GM08714 (cell line): ENCODE data around the gene SIX1.

Experiments used
- H3K4me3 ChIP-seq: fragments of 200-500 bp; sonication (Bioruptor generic); 2 replicates; pipeline ENCODE4 v1.5.1; 2014; ENCODE audit warnings: mild to moderate bottlenecking, low read length, inconsistent platforms
- ZNF274 ChIP-seq: IDR thresholded peaks from 2 replicates; pipeline ENCODE4 v1.6.1; 2012; ENCODE audit warnings: mild to moderate bottlenecking, low read depth, low read length

SIX1 gene

DNA sequence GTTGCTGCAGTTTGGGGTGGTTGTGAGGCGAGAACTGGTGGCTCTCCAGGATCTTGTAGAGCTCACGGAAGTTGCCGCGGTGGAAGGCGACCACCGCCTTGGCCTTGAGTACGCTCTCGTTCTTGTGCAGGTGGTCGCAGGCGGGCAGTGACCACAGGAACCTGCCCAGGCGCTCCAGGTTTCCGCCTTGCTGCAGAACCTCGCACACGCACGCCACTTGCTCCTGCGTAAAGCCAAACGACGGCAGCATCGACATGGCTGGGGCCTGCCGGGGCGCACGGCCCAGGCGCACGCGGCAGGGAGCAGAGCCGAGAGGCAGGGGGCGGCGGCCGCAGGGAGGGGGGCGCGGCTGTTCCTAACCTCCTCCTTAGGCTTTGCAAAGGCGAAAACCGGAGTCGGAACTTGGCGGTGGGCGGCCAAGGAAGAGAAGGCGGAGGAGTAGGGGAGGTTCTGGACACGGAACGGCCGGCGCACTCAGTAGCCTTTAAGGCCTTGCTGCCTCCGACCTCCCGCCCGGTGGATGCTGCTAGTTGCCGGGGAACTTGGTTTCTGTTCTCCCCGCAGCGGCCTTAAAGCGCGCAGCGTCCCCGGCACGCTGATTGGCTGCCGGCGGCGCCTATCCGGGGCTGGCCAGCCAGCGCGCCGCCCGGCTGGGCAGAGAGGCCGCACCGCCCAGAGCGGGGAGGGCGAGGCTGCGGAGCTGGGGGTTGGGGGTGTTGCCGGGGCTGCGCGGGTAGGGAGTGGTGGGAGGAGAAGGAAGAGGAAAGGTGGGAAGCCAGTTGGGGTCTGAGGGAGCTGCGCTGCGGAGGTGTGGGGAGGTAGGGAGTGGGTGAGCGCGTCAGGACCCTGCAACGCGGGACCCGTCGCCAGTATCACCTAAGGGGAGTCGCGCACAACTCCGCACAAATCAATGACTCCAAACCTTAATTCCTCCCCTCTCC, at the start of gene SIX1:
Gene SIX1 (minus strand): TSS at position 544 of the 941 bp plus-strand sequence. CDS start 288 bp downstream, at position 256.
- no peak for TF ChIP-seq ZNF274

DNA sequence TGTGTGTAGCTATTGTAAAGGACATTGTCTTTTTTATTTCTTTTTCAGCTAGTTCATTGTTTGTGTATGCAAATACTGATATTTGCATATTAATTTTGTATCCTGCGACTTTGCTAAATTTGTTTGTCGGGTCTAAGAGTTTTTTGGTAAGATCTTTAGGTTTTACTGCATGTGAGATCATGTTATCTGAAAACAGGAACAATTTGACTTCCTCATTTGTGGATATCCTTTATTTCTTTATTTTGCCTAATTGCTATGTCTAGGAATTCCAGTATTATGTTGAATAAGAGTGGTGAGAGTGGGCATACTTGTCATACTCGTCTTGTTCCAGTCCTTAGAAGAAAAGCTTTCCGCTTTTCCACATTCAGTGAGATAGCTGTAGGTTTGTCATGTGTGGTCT, 46.0 kb upstream of the SIX1 start:
- TF ChIP-seq ZNF274, result no peak
- H3K4me3 ChIP-seq, result no peak overlapping the region

More for the DNA sequence above, at the start of gene SIX1:
- H3K4me3 ChIP-seq, result peak within 1 kb of the TSS; percentile 54

DNA sequence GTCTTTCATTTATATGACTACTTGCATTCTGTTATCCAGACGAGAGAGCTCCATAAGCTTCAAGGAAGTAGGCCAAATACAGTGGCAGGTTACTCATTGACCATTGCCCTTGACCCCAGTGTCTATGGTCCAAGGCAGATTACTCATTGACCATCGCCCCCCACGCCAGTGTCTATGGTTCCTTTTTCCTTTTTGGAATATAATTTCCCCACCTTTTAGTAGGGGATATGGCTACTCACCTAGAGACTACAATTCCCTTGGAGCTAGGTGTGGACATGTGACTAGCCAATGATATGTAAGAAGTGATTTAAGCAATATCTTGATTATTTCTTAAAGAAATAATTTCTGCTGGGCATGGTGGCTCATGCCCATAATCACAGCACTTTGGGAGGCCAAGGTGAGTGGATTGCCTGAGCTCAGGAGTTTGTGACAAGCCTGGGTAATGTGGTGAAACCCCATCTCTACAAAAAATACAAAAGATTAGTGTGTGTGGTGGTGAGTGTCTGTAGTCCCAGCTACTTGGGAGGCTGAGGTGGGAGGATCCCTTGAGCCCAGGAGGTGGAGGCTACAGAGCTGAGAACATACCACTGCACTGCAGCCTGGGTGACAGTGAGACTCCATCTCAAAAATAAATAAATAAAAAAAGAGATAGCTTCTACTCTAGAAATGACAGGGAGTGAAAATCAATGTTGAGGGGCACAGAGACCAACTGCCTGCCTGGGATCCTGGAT, 42.3 kb upstream of the SIX1 start:
- no peak for TF ChIP-seq ZNF274
- no peak overlapping the region for H3K4me3 ChIP-seq

DNA sequence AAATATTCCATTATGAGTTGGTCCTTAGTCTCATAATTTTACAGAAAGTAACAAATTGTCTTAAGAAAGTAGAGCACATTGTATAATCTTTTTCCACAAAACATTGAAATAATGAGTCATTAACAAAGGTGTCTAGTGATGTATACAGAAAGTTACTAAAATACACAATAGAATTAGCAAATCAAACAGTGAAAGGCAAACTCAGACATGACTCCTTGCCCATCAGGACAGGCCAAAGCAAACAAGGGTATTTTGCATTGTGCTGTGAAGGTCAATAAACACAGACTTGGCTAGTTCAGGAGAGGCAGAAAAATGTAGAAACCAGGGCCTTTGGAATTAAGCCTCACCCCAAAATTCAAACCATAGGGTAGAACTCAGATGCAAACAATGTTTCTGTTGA, 37.6 kb upstream of the SIX1 start:
- TF ChIP-seq ZNF274, result no peak
- no peak overlapping the region for H3K4me3 ChIP-seq

DNA sequence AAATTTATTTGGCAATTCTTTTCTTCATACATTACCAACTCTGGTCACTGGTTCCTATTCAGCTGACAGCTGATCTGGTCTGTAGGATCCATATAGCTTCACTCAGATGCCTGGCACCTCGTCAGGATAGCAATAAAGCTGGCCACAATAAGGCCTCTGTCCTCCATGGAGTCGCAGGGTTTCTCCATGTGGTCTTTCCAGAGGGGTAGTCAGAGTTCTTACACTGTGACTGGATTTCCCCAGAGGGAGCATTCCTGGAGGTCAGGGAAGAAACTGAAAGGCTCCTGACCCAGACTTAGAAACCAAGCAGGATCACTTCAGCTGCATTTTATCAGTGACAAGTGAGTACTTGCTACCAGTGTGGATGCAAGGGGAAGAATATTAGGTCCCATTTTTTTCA, 34.9 kb upstream of the SIX1 start:
- H3K4me3 ChIP-seq, result no peak overlapping the region
- no peak for TF ChIP-seq ZNF274

DNA sequence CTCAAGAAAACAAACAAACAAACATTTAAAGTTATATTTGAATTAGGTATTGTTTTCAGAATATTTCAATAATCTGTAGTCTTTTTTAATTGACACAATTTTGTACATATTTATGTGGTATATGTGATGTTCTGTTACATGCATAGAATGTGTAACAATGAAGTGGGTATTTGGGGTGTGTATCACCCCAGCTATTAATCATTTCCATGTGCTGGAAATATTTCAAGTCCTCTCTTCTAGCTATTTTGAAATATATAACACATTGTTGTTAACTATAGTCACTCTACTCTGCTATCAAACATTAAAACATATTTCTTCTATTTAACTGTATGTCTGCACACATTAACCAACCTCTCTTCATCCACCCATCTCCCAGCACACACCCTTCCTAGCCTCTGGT, 32.0 kb upstream of the SIX1 start:
- no peak overlapping the region for H3K4me3 ChIP-seq
- no peak for TF ChIP-seq ZNF274

DNA sequence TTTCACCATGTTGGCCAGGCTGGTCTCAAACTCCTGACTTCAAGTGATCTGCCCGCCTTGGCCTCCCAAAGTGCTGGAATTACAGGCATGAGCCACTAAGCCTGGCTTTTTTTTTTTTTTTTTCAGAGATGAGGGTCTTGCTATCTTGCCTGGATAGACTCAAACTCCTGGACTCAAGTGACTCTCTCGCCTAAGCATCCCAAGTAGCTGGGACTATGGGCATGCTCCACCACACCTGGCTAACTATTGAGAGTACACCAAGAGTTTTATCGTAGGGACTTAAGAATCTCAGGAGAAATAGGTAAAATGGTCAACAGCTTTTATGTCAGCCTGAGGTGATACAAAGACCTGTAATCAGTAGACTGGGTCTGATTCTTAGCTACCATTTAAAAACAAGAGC, 31.2 kb upstream of the SIX1 start:
- TF ChIP-seq ZNF274, result no peak

DNA sequence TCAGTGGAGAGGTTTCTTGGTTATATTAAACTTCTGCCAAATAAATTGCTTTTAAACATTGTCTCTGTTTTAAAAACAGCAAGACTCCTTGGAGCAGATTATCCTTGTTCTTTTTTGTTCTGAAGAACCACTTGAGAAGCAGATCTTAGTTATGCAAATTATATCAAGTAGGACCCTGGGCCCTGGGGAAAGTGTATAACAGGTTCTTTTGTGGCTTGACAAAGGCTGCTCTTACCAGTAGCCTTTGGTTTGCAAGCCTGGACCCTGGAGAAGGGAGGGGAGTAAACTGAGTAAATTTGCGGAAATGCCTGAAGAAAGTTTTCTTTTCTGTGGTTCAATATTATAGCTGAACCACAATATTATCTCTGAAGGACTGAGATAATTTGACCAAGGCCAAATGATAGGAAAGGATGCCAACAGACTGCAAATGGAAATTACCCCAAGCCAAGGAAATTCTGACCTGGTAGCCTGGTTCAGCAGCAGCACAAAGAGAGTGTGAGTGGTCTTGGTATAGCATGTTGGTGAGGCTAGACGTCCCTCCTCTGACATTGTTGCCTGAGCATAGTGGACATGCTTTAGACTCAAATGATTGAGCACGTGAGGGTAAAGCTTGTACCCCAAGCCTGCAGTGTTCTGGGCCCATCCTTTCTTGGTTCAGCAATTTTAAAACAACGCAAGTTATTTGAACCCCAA, 30.4 kb upstream of the SIX1 start:
- H3K4me3 ChIP-seq, result no peak overlapping the region
- TF ChIP-seq ZNF274, result no peak

More for the DNA sequence above, 31.2 kb upstream of the SIX1 start:
- H3K4me3 ChIP-seq, result no peak overlapping the region

DNA sequence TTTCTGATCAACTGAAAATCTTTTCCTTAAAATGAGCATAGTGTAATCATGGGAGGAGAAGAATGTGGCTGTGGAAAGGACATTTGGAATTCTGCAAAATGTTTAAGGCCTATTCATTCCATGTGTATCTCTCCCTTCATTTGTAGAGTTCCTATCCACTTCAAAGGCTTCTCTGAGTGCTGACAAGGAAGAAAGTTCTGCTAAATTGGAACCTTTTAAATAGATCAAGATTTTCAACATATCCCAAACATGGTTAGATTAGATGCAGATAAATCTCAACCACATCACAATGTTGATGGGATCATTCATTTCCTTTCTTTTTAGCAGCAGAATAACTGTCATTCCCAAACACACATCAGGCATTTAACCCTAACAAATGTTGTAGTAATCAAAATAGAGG, 28.4 kb upstream of the SIX1 start:
- no peak for TF ChIP-seq ZNF274
- H3K4me3 ChIP-seq, result no peak overlapping the region

DNA sequence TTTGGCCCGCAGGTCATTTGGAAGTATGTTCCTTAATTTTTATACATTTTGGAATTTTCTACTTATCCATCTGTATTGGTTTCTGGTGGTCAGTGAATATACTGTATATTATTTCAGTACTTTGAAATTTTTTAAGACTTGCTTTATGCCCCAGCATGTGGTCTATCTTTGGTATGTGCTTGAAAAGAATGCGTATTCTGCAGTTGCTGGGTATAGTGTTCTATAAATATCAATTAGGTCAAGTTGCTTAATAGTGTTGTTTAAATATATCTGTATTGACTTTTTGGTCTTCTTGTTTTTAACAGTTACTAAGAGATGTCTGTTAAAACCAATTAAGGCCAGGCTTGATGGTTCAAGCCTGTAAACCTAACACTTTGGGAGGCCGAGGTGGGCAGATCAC, 21.7 kb upstream of the SIX1 start:
- TF ChIP-seq ZNF274, result no peak
- H3K4me3 ChIP-seq, result no peak overlapping the region

DNA sequence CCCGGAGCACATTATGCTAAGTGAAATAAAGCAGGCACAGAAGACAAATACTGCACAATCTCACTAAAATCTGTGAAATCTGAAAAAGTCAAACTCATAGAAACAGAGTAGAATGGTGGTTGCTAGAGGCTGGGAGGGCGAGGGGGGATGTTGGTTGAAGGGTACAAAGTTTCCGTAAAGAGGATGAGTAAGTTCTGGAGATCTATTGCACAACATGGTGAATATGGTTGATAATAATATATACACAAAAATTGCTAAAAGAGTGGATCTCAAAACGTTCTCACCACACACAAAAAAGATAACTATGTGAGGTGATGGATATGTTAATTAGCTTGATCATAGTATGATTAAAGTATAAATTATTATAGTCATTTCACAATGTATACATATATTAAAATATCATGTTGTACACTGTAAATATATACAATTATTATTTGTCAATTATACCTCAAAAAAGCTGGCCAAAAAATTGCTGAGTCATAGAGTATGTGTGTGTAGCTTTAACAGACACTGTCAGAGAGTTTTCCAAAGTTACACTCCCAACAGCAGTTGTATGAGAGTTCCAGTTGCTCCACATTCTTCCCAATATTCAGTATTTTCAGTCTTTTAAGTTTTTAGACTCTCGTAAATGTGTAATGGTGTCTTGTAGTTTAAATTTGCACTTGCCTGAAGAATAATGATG, 19.3 kb upstream of the SIX1 start:
- TF ChIP-seq ZNF274, result no peak
- no peak overlapping the region for H3K4me3 ChIP-seq

DNA sequence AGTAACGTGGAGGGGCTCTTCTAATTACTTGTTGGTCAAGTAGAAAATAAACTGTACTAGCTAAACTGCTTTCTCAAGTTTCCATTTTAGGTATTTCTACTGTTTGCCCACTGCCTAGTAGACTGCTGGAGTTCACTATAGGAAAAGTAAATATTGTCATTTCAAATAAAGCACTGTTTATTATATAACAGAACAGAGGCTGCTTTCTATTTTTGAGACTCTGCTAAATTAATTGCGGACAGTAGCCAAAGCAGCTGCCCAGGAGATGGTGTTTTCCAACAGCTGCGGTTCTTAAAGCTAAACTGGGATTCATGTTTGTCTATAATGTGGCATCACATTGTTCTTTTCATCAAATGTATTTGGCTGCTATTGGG, 15.9 kb upstream of the SIX1 start:
- no peak for TF ChIP-seq ZNF274
- H3K4me3 ChIP-seq, result no peak overlapping the region

DNA sequence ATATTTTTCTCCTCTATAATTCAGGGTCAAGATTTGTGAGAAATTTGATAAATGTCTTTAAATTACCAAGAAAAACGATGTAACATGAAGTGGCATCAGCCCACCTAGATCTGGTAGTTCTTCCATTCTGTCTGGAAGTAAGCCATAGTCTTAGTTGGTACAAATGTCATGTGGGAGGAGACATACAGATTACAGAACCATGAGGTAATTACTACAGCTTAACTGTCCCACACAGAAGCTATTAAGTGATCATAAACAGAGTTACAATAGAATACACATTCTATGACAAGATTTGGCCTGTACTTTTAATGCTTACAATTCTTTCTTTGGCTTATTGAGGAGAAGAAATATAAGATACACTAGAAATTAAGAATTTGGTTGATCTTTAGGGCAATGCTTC, 13.7 kb upstream of the SIX1 start:
- no peak overlapping the region for H3K4me3 ChIP-seq
- TF ChIP-seq ZNF274, result no peak

DNA sequence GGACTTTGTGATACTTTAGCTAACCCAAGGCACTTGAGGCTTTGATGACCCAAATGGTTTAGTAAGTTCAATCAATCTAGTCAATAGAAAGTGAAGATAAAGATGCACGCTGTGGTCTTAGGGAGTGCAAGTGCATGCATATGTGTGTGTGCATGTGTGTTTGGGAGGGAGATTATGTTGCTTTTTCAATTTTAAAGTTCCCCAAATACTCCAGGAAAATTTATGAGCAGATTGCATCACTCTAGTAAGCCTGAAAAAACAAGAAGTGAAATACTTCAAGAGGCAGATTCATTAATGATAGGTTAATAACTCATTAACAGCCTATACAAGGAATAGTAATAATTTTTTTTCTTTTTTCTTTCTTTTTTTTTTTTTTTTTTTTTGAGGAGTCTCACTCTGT, 12.4 kb upstream of the SIX1 start:
- no peak for TF ChIP-seq ZNF274

More for the DNA sequence above, 12.4 kb upstream of the SIX1 start:
- H3K4me3 ChIP-seq, result no peak overlapping the region
